Effector CD8-positive, alpha-beta T cell (primary cell): ENCODE measurements around the gene HMCN1.

Source experiments
- DNase-seq: peaks from one replicate; lab custom pipeline; 2025; lab: John Stamatoyannopoulos, UW

Gene HMCN1

GRCh38 chr1:185804608-185805007 lies 70.4 kb downstream of the HMCN1 start:
- no peak for DNase-seq

GRCh38 chr1:185807275-185807674 lies 73.1 kb downstream of the HMCN1 start:
- no peak for DNase-seq

GRCh38 chr1:185808631-185809030 lies 74.4 kb downstream of the HMCN1 start:
- DNase-seq = no peak

- no peak for DNase-seq
Measured at GRCh38 chr1:185811073-185811709, 77.0 kb downstream of the HMCN1 start.

- no peak for DNase-seq
Measured at GRCh38 chr1:185812934-185813333, 78.7 kb downstream of the HMCN1 start.

- no peak for DNase-seq
Measured at GRCh38 chr1:185813401-185813979, 79.3 kb downstream of the HMCN1 start.

GRCh38 chr1:185816460-185816859 lies 82.3 kb downstream of the HMCN1 start:
- DNase-seq = no peak

GRCh38 chr1:185819798-185820197 lies 85.6 kb downstream of the HMCN1 start:
- no peak for DNase-seq

GRCh38 chr1:185821612-185822385 lies 87.6 kb downstream of the HMCN1 start:
- DNase-seq = no peak

- no peak for DNase-seq
Measured at GRCh38 chr1:185823467-185823866, 89.3 kb downstream of the HMCN1 start.

- no peak for DNase-seq
Measured at GRCh38 chr1:185824106-185824505, 89.9 kb downstream of the HMCN1 start.

- DNase-seq = no peak
Measured at GRCh38 chr1:185825556-185825955, 91.4 kb downstream of the HMCN1 start.

- no peak for DNase-seq
Measured at GRCh38 chr1:185834371-185834905, 100.2 kb downstream of the HMCN1 start.

GRCh38 chr1:185835191-185835590 lies 101.0 kb downstream of the HMCN1 start:
- no peak for DNase-seq

GRCh38 chr1:185837711-185838110 lies 103.5 kb downstream of the HMCN1 start:
- no peak for DNase-seq

GRCh38 chr1:185838111-185838510 lies 103.9 kb downstream of the HMCN1 start:
- DNase-seq = no peak

- DNase-seq = no peak
Measured at GRCh38 chr1:185840880-185841279, 106.7 kb downstream of the HMCN1 start.

- no peak for DNase-seq
Measured at GRCh38 chr1:185843297-185843869, 109.2 kb downstream of the HMCN1 start.

- DNase-seq = no peak
Measured at GRCh38 chr1:185843986-185844385, 109.8 kb downstream of the HMCN1 start.

GRCh38 chr1:185846672-185847444 lies 112.7 kb downstream of the HMCN1 start:
- DNase-seq = no peak

- DNase-seq = no peak
Measured at GRCh38 chr1:185849014-185849413, 114.8 kb downstream of the HMCN1 start.

GRCh38 chr1:185850366-185850765 lies 116.2 kb downstream of the HMCN1 start:
- no peak for DNase-seq
